ENCODE data around the gene WIPF2.

Gene WIPF2

DNA sequence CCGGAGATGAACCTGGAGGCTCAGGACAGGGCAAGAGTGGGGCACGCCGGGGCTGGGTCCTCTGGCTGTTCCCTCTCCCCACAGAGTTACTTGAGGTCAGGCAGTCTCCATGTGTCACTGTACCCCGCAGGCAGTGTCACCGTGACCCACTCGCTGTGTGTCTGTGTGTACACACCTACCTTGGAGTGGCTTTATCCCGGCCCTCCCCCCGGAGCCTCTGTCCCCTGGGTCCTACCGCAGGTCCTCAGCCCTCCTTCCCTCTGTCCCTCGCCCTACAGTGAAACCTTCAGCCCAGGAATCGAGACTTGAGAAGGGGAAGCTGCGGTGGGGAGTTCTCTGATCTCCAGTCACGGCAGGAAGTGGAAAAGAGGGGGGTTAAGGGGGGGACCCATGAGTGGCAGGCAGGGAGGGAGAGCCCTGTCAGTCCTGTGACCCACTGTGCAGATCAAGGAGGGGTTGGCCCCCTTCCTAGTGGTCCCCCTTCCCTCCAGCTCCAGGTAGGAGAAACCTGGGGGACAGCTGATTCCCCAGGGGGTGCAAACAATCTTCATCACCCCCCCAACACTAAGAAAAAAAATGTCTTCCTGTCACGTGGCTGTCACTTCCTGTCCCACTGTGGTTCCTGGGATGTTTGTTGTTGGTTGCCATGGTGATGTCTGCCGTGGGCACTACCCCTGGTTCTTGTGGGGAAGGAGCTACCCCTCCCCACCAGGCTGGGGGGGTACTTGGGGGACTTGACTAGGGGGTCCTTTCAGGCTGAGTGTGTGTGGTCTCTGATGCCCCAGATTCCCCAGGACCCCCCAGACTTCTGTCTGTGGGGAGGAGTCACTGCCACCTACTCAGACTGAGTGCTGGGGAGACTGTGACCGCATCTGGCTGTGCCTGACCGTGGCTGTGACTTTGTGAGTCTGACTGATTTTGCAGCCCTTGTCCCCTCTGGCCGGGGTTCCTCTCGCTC lies 103.5 kb downstream of the WIPF2 start (continued):
- TF ChIP-seq, protein P1, sequence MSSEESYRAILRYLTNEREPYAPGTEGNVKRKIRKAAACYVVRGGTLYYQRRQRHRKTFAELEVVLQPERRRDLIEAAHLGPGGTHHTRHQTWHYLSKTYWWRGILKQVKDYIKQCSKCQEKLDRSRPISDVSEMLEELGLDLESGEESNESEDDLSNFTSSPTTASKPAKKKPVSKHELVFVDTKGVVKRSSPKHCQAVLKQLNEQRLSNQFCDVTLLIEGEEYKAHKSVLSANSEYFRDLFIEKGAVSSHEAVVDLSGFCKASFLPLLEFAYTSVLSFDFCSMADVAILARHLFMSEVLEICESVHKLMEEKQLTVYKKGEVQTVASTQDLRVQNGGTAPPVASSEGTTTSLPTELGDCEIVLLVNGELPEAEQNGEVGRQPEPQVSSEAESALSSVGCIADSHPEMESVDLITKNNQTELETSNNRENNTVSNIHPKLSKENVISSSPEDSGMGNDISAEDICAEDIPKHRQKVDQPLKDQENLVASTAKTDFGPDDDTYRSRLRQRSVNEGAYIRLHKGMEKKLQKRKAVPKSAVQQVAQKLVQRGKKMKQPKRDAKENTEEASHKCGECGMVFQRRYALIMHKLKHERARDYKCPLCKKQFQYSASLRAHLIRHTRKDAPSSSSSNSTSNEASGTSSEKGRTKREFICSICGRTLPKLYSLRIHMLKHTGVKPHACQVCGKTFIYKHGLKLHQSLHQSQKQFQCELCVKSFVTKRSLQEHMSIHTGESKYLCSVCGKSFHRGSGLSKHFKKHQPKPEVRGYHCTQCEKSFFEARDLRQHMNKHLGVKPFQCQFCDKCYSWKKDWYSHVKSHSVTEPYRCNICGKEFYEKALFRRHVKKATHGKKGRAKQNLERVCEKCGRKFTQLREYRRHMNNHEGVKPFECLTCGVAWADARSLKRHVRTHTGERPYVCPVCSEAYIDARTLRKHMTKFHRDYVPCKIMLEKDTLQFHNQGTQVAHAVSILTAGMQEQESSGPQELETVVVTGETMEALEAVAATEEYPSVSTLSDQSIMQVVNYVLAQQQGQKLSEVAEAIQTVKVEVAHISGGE (tag by site-specific recombination; conservative IDR thresholded peaks at IDR 0.05; ENCODE audit: low read depth), result peak; percentile 78
- TF ChIP-seq ZNF521 (tag by site-specific recombination; IDR thresholded peaks at IDR 0.05) (no peak), ZNF639 (tag by site-specific recombination; IDR thresholded peaks at IDR 0.05) (no peak; the same call in 1 of the 2 replicates), ZNF175 (tag by site-specific recombination; IDR thresholded peaks at IDR 0.05) (no peak), EGR2 (tag by site-specific recombination; IDR thresholded peaks at IDR 0.05; ENCODE audit: low read depth) (0 out of 2 replicates have a peak, but pooled peaks have one; percentile 12), PATZ1 (tag by site-specific recombination; IDR thresholded peaks at IDR 0.05) (peak; percentile 97), ZNF423 (tag by site-specific recombination; IDR thresholded peaks at IDR 0.05) (no peak)
- TF ChIP-seq, protein P2, sequence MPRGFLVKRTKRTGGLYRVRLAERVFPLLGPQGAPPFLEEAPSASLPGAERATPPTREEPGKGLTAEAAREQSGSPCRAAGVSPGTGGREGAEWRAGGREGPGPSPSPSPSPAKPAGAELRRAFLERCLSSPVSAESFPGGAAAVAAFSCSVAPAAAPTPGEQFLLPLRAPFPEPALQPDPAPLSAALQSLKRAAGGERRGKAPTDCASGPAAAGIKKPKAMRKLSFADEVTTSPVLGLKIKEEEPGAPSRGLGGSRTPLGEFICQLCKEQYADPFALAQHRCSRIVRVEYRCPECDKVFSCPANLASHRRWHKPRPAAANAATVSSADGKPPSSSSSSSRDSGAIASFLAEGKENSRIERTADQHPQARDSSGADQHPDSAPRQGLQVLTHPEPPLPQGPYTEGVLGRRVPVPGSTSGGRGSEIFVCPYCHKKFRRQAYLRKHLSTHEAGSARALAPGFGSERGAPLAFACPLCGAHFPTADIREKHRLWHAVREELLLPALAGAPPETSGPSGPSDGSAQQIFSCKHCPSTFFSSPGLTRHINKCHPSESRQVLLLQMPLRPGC (tag by site-specific recombination; IDR thresholded peaks at IDR 0.05), result no peak

DNA sequence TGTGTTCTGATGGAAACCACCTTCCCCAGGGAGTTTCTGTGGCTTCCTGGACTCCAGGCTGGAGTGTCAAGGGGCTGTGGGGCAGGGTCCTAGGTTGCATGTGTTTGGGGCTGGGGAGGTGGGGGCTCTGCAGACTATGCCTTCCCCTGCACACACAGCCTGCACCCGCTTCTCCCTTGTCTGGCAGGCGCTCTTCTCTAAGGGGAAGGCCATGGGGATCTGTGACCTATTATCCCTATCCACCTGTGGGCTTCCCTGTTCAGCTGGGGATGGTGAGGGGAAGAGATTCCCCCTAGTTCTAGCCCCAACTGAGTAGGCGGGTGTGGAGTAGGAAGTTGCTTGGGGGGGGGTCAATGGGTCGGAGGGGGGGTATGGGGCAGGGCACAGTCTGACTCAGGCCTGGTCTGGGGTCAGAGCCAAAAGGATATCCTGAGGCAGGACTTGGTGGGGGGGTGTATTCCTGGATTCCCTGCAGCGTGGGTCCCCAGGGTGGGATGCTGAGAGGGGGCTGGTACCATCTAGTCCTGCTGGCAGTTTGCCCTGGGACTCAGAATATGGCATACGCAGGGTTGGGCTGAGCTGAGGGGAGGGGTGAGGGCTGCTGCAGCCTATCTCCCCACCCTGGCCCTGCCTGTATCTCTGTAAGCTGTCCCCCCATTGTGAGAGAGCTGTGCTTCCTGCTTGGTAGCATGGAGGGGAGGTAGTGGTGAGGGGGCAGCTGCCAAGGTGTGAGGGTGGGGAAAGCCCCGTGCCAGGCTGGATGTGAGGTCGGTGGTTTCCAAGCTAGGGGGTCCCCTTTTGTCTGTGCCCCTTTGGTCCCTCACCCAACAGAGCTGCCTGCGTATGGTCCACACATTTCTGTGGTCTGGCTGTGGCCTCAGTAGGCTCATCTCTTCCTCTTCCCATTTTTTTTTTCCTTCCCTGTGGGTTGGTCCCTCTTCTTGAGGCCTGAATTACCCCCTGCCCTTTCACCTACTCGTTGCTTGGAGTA lies 104.6 kb downstream of the WIPF2 start:
- Histone ChIP-seq H3K9me3 (ENCODE audit: control insufficient read depth, insufficient read depth, low read depth, low read length) (no peaks in the 10 kb centered on the region), H3K4me3 (ENCODE audit: low read depth, low read length) (no peak overlapping the region), H3K36me3 (ENCODE audit: control insufficient read depth in 2 of 2, insufficient read depth in 1 of 2, low read length in 2 of 2) (no peaks in the 10 kb centered on the region), H3K27ac (ENCODE audit: extremely low read depth, low read depth, low read length) (no peak overlapping the region), H3K4me1 (ENCODE audit: control insufficient read depth, insufficient read depth, low read length) (peaks cover 32% of the 10 kb centered on the region)
- POLR2A ChIA-PET, result interaction anchor here (0.9 to 1.6 kb wide), 4 partner anchors 10 to 94 kb away, joined by 3 read pairs; partner anchors contain the start of gene TOP2A
- CTCF ChIA-PET, result interaction anchor here (0.9 to 1.0 kb wide), 2 partner anchors 18 to 236 kb away, joined by 3 read pairs; no protein-coding TSS in a partner anchor
- TF ChIP-seq, protein P3, sequence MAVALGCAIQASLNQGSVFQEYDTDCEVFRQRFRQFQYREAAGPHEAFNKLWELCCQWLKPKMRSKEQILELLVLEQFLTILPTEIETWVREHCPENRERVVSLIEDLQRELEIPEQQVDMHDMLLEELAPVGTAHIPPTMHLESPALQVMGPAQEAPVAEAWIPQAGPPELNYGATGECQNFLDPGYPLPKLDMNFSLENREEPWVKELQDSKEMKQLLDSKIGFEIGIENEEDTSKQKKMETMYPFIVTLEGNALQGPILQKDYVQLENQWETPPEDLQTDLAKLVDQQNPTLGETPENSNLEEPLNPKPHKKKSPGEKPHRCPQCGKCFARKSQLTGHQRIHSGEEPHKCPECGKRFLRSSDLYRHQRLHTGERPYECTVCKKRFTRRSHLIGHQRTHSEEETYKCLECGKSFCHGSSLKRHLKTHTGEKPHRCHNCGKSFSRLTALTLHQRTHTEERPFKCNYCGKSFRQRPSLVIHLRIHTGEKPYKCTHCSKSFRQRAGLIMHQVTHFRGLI (tag by site-specific recombination; IDR thresholded peaks at IDR 0.05), result peak; percentile 90
- no peak for TF ChIP-seq ZNF202 (tag by site-specific recombination; IDR thresholded peaks at IDR 0.05; ENCODE audit: borderline replicate concordance)
